MM.1S (cell line): ENCODE measurements around the gene SCFD2.

Experiments used
- DNase-seq: peaks from one replicate; pipeline ENCODE4 v3.0.0-alpha.2; 2015
- H2AFZ ChIP-seq: fragments of 300-600 bp; sonication (generic); 2 replicates; pipeline ENCODE4 v1.6.0; 2016; ENCODE audit warnings: antibody characterized with exemption, low read length
- H3F3A ChIP-seq: fragments of 300-600 bp; sonication (generic); 2 replicates; pipeline ENCODE4 v1.6.1; 2016; ENCODE audit warnings: mild to moderate bottlenecking, antibody characterized with exemption, low read length, moderate library complexity, mixed read lengths; ENCODE audit not compliant: insufficient read depth
- H3K27ac ChIP-seq: fragments of 300-600 bp; sonication (generic); 2 replicates; pipeline ENCODE4 v1.5.1; 2016; ENCODE audit warnings: mild to moderate bottlenecking, low read length
- H3K27me3 ChIP-seq: fragments of 300-600 bp; sonication (generic); replicated peaks from 2 replicates; pipeline ENCODE4 v1.6.0; 2016; ENCODE audit warnings: low read length; ENCODE audit not compliant: insufficient read depth
- H3K36me3 ChIP-seq: fragments of 300-600 bp; sonication (generic); replicated peaks from 2 replicates; pipeline ENCODE4 v1.6.1; 2016; ENCODE audit warnings: mild to moderate bottlenecking, low read length, mixed read lengths; ENCODE audit not compliant: insufficient read depth
- H3K4me1 ChIP-seq: fragments of 300-600 bp; sonication (generic); 2 replicates; pipeline ENCODE4 v1.6.1; 2016; ENCODE audit warnings: low read length, mixed read lengths
- H3K4me2 ChIP-seq: fragments of 300-600 bp; sonication (generic); 2 replicates; pipeline ENCODE4 v1.6.0; 2016; ENCODE audit warnings: low read depth, low read length
- H3K4me3 ChIP-seq: fragments of 300-600 bp; sonication (generic); 2 replicates; pipeline ENCODE4 v1.5.1; 2016; ENCODE audit warnings: low read length, mixed read lengths
- H3K79me2 ChIP-seq: fragments of 300-600 bp; sonication (generic); 2 replicates; pipeline ENCODE4 v1.6.1; 2016; ENCODE audit warnings: mixed run types, low read length, mixed read lengths
- H3K9ac ChIP-seq: fragments of 300-600 bp; sonication (generic); 2 replicates; pipeline ENCODE4 v1.6.1; 2016; ENCODE audit warnings: low read length, mixed read lengths
- H3K9me2 ChIP-seq: fragments of 300-600 bp; sonication (generic); replicated peaks from 2 replicates; pipeline ENCODE4 v1.6.1; 2016; ENCODE audit warnings: mild to moderate bottlenecking, low read length, mixed read lengths; ENCODE audit not compliant: insufficient read depth
- H3K9me3 ChIP-seq: fragments of 300-600 bp; sonication (generic); replicated peaks from 2 replicates; pipeline ENCODE4 v1.6.1; 2016; ENCODE audit warnings: mild to moderate bottlenecking, low read length, mixed read lengths; ENCODE audit not compliant: insufficient read depth
- H4K20me1 ChIP-seq: fragments of 300-600 bp; sonication (generic); 2 replicates; pipeline ENCODE4 v1.6.1; 2016; ENCODE audit warnings: mild to moderate bottlenecking, low read length, moderate library complexity, mixed read lengths; ENCODE audit not compliant: insufficient read depth
- CTCF ChIP-seq: fragments of 300-600 bp; sonication (generic); IDR thresholded peaks from 2 replicates; pipeline ENCODE4 v1.5.1; 2016; ENCODE audit warnings: antibody characterized with exemption, low read length, mixed read lengths
- EZH2 ChIP-seq: fragments of 300-600 bp; sonication (generic); optimal IDR thresholded peaks from 2 replicates; pipeline ENCODE3; 2017; ENCODE audit warnings: low read depth, mild to moderate bottlenecking, antibody characterized with exemption, low read length, mixed read lengths
- EZH2phosphoT487 ChIP-seq: fragments of 300-600 bp; sonication (generic); IDR thresholded peaks from 2 replicates; pipeline ENCODE4 v1.6.1; 2018; ENCODE audit warnings: antibody characterized with exemption, low read length

The SCFD2 gene

GRCh38 chr4:52964011-52964410 is 401.9 kb downstream of the SCFD2 start:
- H3K27ac ChIP-seq = no peak overlapping the region
- H3K36me3 ChIP-seq = no peaks in the 10 kb centered on the region
- no peaks in the 10 kb centered on the region for H4K20me1 ChIP-seq
- no peaks in the 10 kb centered on the region for H3K79me2 ChIP-seq
- H3K27me3 ChIP-seq = no peaks in the 10 kb centered on the region
- no peak overlapping the region for H3K4me2 ChIP-seq
- no peak for TF ChIP-seq EZH2phosphoT487
- TF ChIP-seq CTCF = no peak
- no peak for TF ChIP-seq EZH2
- DNase-seq = no peak
- H3K9me3 ChIP-seq = no peaks in the 10 kb centered on the region
- H3F3A ChIP-seq = no peaks in the 10 kb centered on the region
- no peaks in the 10 kb centered on the region for H3K4me1 ChIP-seq
- no peak overlapping the region for H3K4me3 ChIP-seq
- H3K9me2 ChIP-seq = no peaks in the 10 kb centered on the region
- no peak overlapping the region for H2AFZ ChIP-seq
- no peak overlapping the region for H3K9ac ChIP-seq

- H3K4me3 ChIP-seq = no peak overlapping the region
- TF ChIP-seq EZH2 (no peak), CTCF (no peak), EZH2phosphoT487 (no peak)
- DNase-seq = no peak
- no peaks in the 10 kb centered on the region for H3K36me3 ChIP-seq
- H3K27ac ChIP-seq = no peak overlapping the region
- no peak overlapping the region for H3K4me2 ChIP-seq
- no peak overlapping the region for H3K9ac ChIP-seq
- no peaks in the 10 kb centered on the region for H3K9me3 ChIP-seq
- H4K20me1 ChIP-seq = no peaks in the 10 kb centered on the region
- H3K27me3 ChIP-seq = no peaks in the 10 kb centered on the region
- no peaks in the 10 kb centered on the region for H3K9me2 ChIP-seq
- H3K4me1 ChIP-seq = no peaks in the 10 kb centered on the region
- H3K79me2 ChIP-seq = no peaks in the 10 kb centered on the region
- no peaks in the 10 kb centered on the region for H3F3A ChIP-seq
- H2AFZ ChIP-seq = no peak overlapping the region
Observed at GRCh38 chr4:52962721-52963120, 403.1 kb downstream of the SCFD2 start.

- no peaks in the 10 kb centered on the region for H3K9me2 ChIP-seq
- no peaks in the 10 kb centered on the region for H3K79me2 ChIP-seq
- no peak overlapping the region for H3K27ac ChIP-seq
- H3K4me3 ChIP-seq = no peak overlapping the region
- TF ChIP-seq EZH2 = no peak
- no peaks in the 10 kb centered on the region for H4K20me1 ChIP-seq
- H3F3A ChIP-seq = no peaks in the 10 kb centered on the region
- no peak overlapping the region for H3K4me2 ChIP-seq
- H3K4me1 ChIP-seq = no peaks in the 10 kb centered on the region
- no peak for DNase-seq
- no peak overlapping the region for H3K9ac ChIP-seq
- no peak overlapping the region for H2AFZ ChIP-seq
- no peaks in the 10 kb centered on the region for H3K27me3 ChIP-seq
- H3K36me3 ChIP-seq = no peaks in the 10 kb centered on the region
- H3K9me3 ChIP-seq = no peaks in the 10 kb centered on the region
Observed at GRCh38 chr4:52961666-52962412, 404.0 kb downstream of the SCFD2 start.

GRCh38 chr4:52959541-52959940 is 406.3 kb downstream of the SCFD2 start:
- Histone ChIP-seq H3F3A (no peaks in the 10 kb centered on the region), H3K4me2 (no peak overlapping the region), H3K9ac (no peak overlapping the region), H3K36me3 (no peaks in the 10 kb centered on the region), H2AFZ (no peak overlapping the region), H3K4me1 (no peaks in the 10 kb centered on the region), H3K79me2 (no peaks in the 10 kb centered on the region), H3K4me3 (no peak overlapping the region), H3K9me3 (no peaks in the 10 kb centered on the region), H3K27ac (no peak overlapping the region), H4K20me1 (no peaks in the 10 kb centered on the region), H3K27me3 (no peaks in the 10 kb centered on the region), H3K9me2 (no peaks in the 10 kb centered on the region)
- DNase-seq = no peak
- TF ChIP-seq EZH2 (no peak), EZH2phosphoT487 (no peak), CTCF (no peak)
